OCI-M2 (cell line): ENCODE measurements around the gene PHLPP1.

Experiments used
- DNase-seq: peaks from one replicate; lab custom pipeline; 2025; ENCODE audit not compliant: unreplicated experiment; lab: John Stamatoyannopoulos, UW

The PHLPP1 gene

GRCh38 chr18:62976227-62976626, 260.9 kb downstream of the PHLPP1 start:
- DNase-seq: no peak

GRCh38 chr18:62977512-62977911, 262.2 kb downstream of the PHLPP1 start:
- no peak for DNase-seq

- DNase-seq: no peak
These were observed 263.1 kb downstream of the PHLPP1 start for GRCh38 chr18:62978251-62979049.

- DNase-seq: no peak
These were observed 263.8 kb downstream of the PHLPP1 start for GRCh38 chr18:62979176-62979575.

- DNase-seq: no peak
These were observed 264.6 kb downstream of the PHLPP1 start for GRCh38 chr18:62979900-62980299.

GRCh38 chr18:62981566-62981965, 266.2 kb downstream of the PHLPP1 start:
- DNase-seq: no peak

GRCh38 chr18:62982600-62983251, 267.4 kb downstream of the PHLPP1 start:
- DNase-seq: no peak

- DNase-seq: no peak
These were observed 269.4 kb downstream of the PHLPP1 start for GRCh38 chr18:62984656-62985315.

GRCh38 chr18:62986490-62986889, 271.1 kb downstream of the PHLPP1 start:
- no peak for DNase-seq

- DNase-seq: no peak
These were observed 271.9 kb downstream of the PHLPP1 start for GRCh38 chr18:62987055-62987830.

- no peak for DNase-seq
These were observed 272.5 kb downstream of the PHLPP1 start for GRCh38 chr18:62987859-62988258.

GRCh38 chr18:62988471-62988870, 273.1 kb downstream of the PHLPP1 start:
- DNase-seq: no peak

GRCh38 chr18:62989195-62989594, 273.9 kb downstream of the PHLPP1 start:
- no peak for DNase-seq

- no peak for DNase-seq
These were observed 275.3 kb downstream of the PHLPP1 start for GRCh38 chr18:62990653-62991052.

GRCh38 chr18:62991389-62991788, 276.0 kb downstream of the PHLPP1 start:
- no peak for DNase-seq

- no peak for DNase-seq
These were observed 276.6 kb downstream of the PHLPP1 start for GRCh38 chr18:62991959-62992358.

GRCh38 chr18:62992877-62993365, 277.6 kb downstream of the PHLPP1 start:
- DNase-seq: no peak

- DNase-seq: no peak
These were observed 281.2 kb downstream of the PHLPP1 start for GRCh38 chr18:62996566-62996965.

GRCh38 chr18:62997076-62997475, 281.7 kb downstream of the PHLPP1 start:
- no peak for DNase-seq

GRCh38 chr18:62998443-62998842, 283.1 kb downstream of the PHLPP1 start:
- DNase-seq: no peak

GRCh38 chr18:62999392-62999791, 284.1 kb downstream of the PHLPP1 start:
- no peak for DNase-seq
